Left colon (tissue), 2 donors: ENCODE results near the gene NUDT14. TPM values are rescaled to one million over a fixed set of nuclear protein-coding genes. Genes with fewer than 3 reads are reported as not detected.

Experiments
- ATAC-seq: fragments of 200-7000 bp; cut with Tn5 transposase; one replicate; pipeline ENCODE4 v1.9.1; 2020; ENCODE audit warnings: mild to moderate bottlenecking, moderate library complexity
- DNase-seq, 2 donors: peaks; one replicate each; pipeline ENCODE4 v3.0.0-alpha.2; 2020
- intact Hi-C, 2 donors: fragments of 100-400 bp; cut with DNase I in 1 of 2; cut with micrococcal nuclease in 1 of 2; formaldehyde crosslinking; loops; one replicate each; pipeline versions ENCODE4 v1.11.2 to v1.14.0; 2022; cut with DNase I, micrococcal nuclease
- total RNA-seq, 2 donors: library from RNA; stranded (reverse); fragmentation: NEBNext Ultra II Directional; extraction: Animal tissue kit (Norgen Biotek cat#: 25700); gene quantifications; one replicate each; pipeline ENCODE4 v1.2.1, GENCODE V29; 2021
- donor health status: DM: no; HTN: no; CAD: no.
- donor health status: DM: yes; HTN: yes; CAD: no.

NUDT14 gene
- total RNA-seq, 2 donors from 2014 or later, result 45.6 to 56.8 TPM

DNA sequence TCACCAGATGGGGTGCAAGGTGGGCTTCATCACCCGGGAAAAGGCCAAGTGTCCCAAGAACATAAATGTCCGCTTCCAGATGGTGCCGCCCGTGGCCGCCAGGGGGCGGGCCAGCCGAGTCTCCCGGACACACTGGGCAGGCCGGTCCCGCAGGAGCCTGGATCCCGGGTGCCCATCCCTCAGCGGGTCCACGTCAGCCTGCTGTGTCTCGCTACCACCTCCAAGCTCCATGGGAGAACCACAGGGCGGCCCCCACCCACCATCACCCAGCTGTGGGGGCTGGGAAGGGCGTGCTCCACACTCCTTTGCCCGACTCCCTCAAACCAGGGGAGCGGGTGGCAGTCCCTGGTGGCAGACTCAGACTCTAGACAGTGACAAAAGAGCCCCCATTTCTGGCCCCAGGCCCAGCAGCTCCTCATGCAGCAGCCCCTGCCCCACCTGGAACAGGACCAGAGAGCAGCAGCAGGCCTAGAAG is 22.0 kb upstream of the NUDT14 start:
- intact Hi-C loops, result loop anchor here in 1 of 2 donors (5.0 to 10.0 kb wide), 2 partner anchors 82 to 144 kb away; no protein-coding TSS in a partner anchor
- peak; percentile 61 for ATAC-seq
- peak; percentile 61 to 79 for DNase-seq

GRCh38 chr14:105201925-105202513 is 20.9 kb upstream of the NUDT14 start:
- DNase-seq (no peak), ATAC-seq (no peak)

DNA sequence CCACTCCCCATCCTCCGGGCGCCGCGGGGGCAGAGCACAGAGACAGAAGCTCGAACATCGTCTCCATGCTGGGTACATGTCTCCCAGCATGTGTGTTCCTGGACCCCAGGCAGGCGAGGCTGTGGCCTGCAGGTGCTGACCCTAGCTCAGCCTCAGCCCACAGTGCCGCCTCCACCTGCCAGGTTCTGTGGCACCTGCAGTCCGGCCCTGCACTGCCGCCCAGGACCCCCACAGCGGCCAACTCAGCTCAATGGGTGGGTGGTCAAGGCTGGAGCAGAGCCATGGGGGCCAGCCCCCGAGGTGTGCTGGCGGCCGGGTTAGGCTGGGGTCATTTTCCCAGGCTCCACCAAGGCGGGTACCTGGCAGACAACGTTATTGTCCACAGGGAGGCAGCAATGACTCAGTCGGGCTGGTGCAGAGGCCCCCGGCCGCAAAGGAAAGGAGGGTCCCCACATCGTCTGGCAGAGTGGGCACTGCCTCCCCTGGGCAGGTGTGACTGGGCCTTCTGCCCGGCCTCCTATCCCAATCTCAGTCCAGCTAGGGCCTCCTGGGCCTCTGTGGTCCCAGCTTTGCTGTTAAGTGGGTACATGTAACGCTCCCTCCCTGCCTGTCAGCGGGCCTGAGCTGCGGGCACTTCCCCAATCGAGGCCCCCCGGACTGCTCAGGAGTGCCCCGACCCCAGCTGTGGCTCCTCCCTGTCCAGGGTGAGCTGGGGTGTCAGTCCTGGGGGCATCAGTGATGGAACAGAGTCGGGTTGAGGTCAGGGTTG is 20.2 kb upstream of the NUDT14 start:
- DNase-seq (no peak), ATAC-seq (no peak)
- intact Hi-C loops, result loop anchor here in 1 of 2 donors (5.0 to 10.0 kb wide), 2 partner anchors 83 to 146 kb away; no protein-coding TSS in a partner anchor

More at GRCh38 chr14:105201925-105202513, 20.9 kb upstream of the NUDT14 start:
- intact Hi-C loops, result loop anchor here in 1 of 2 donors (5.0 to 10.0 kb wide), 2 partner anchors 83 to 145 kb away; no protein-coding TSS in a partner anchor

DNA sequence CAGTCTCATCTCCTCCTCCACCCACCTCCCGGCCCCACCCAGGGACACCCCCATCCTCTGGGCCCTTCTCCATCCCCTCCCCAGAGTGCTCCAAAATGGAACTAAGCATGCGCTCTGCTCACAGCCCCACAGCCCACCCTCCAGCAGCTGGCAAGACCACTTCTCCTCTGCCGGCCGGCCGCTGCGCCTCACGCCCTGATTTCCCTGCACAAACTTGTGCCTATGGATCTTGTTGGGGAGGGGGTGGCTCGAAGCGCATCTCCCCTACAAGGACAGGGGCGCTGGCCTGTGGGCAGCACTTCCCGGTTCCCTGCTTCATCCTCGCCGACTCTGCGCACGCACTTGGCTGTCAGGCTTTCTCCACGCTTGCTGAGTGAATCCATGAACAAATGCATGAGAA is 19.5 kb upstream of the NUDT14 start:
- intact Hi-C loops, result loop anchor here in 1 of 2 donors (5.0 to 10.0 kb wide), 2 partner anchors 84 to 147 kb away; no protein-coding TSS in a partner anchor
- no peak for DNase-seq
- ATAC-seq, result no peak

- intact Hi-C loops, result loop anchor here in 1 of 2 donors (5.0 to 10.0 kb wide), 2 partner anchors 85 to 147 kb away; no protein-coding TSS in a partner anchor
- DNase-seq, result no peak
- no peak for ATAC-seq
These were observed 19.0 kb upstream of the NUDT14 start for GRCh38 chr14:105200074-105200473.

DNA sequence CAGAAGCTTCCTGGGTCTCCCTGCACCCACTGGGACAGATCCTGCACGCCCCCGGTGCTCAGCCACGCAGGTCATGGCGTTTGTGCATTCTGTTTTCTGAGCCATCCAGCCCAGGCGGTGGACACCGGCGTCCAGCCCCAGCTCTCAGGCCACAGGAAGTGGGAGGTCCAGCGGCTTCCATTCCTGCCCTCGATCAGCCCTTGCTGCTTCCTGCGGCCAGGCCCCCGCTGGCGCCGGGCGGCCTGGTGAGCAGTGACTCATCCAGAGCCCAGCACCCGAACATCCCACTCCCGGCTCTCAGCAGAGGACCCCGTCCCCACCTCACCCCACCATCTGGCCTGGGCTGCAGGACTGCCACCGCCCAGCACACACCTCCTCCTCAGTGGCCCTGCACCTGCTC is 18.0 kb upstream of the NUDT14 start:
- intact Hi-C loops, result no loop called here
- DNase-seq, result no peak
- ATAC-seq, result no peak

DNA sequence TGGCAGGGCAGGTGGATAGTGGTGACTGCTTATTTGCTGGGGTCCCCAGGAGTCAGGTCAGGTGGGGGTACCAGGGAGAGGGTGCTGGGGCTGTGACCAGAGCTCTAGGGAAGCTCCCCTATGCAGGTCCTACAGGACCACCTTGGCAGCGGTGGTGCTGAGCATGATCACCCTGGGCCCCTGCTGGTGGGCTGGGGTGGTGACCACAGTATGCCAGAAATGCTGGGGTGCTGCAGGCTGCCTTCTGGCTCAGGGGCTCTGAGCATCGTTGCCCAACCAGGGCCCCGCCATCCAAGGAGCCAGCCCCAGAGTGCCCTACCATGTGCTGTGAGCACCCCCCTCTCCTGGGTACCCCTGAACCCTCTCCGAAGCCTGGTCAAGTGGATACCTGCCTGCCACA is 17.5 kb upstream of the NUDT14 start:
- DNase-seq (no peak), ATAC-seq (no peak)
- intact Hi-C loops, result no loop called here

- DNase-seq (no peak), ATAC-seq (no peak)
- intact Hi-C loops, result no loop called here
These were observed 16.1 kb upstream of the NUDT14 start for GRCh38 chr14:105197211-105197641.

GRCh38 chr14:105196265-105196960 is 15.3 kb upstream of the NUDT14 start:
- DNase-seq, result no peak
- ATAC-seq, result peak; percentile 15
- intact Hi-C loops, result no loop called here

GRCh38 chr14:105195522-105196264 is 14.6 kb upstream of the NUDT14 start:
- ATAC-seq (no peak), DNase-seq (no peak)
- intact Hi-C loops, result no loop called here

GRCh38 chr14:105195051-105195450 is 13.9 kb upstream of the NUDT14 start:
- DNase-seq (no peak), ATAC-seq (no peak)
- intact Hi-C loops, result no loop called here

DNA sequence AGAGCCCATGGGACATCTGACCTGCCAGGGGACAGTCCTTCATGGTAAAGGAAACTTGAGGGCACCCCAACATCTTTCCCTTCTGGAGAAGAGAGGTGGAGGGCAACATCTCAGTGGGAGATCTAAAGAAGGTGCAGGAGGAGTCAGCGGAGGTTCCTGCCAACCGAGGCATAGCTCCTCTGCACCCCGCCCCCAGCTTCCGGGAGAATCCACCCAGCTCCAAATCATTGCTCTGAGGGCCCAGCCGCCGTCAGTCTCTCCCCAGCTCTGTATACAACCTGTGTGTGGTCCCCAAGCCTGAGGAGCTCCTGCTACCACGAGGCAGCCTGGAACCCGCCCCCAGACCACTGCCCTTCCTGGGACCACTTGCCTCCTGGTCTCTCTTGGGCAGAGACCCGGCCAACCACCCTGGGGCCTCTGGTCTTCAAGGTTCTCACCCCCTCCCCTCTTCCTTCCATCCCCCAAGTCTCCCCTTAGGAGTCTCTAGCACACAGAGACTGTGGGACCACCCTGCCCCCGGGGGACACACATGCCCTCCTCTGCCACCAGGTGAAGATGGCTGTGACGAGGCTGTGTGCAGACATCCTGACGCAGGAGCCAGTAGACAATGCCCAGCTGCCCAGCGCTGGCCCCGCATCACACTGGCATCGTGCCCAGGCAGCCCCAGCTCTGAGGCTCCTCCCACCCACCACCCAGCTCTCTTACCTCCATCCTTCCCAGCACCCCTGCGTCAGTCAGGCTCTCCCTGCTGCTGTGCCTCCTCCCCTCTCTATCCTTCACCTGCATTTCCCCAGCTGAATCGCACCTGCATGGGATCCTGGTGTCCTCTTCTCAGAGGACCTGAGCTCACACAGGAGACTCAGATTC is 13.0 kb upstream of the NUDT14 start:
- ATAC-seq (peak; percentile 27), DNase-seq (no peak)
- intact Hi-C loops, result no loop called here

GRCh38 chr14:105192866-105193731 is 12.0 kb upstream of the NUDT14 start:
- ATAC-seq (no peak), DNase-seq (no peak)
- intact Hi-C loops, result no loop called here

DNA sequence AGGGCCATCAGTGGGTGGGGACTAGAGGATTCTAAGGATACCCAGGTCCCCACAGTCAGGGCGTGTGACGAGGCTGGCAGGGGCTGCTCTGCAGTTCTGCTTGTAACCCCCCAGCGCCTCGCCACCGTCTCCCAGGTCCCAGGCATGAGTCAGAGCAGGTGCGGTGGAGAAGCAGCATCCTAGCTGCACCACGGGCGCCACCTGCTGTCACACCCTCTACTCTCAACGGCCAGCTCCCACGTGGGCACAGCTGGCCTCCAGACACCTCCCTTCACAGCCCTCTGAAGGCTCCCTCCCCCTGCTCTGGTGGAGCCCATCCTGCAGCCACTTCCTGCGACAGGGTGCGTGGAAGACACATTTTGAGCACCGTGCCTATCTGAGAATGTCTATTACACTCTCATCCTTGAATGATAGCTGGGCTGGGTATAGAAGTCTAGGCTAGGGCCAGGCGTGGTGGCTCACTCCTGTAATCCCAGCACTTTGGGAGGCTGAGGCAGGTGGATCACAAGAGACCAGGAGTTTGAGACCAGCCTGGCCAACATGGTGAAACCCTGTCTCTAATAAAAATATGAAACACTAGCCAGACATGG is 6.9 kb upstream of the NUDT14 start:
- DNase-seq, result peak in 1 of 2 donors; percentile 79
- ATAC-seq, result peak; percentile 87
- intact Hi-C loops, result no loop called here

DNA sequence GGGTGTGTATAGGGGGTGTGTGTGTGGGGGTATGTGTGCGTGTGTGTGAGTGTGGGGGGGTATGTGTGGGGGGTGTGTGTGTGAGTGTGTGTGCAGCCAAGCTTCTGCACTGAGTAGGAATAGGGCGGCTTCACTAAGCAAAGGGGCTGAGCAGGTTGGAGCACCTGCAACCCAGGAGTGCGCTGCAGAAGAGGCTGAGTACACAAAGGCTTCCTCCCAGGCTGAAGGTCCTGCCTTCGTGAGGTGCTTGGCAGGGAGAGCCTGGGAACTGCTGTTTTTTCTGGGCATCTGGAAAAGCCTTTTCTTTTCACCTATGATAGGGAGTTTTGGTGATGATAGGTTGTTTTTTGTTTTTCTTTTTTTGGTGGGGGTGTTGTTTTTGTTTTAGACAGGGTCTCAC is 6.0 kb upstream of the NUDT14 start:
- intact Hi-C loops, result no loop called here
- DNase-seq (no peak), ATAC-seq (peak; percentile 31)

- intact Hi-C loops, result no loop called here
- DNase-seq (no peak), ATAC-seq (no peak)
These were observed 4.9 kb upstream of the NUDT14 start for GRCh38 chr14:105185973-105186372.

- DNase-seq (no peak), ATAC-seq (no peak)
- intact Hi-C loops, result no loop called here
These were observed 3.9 kb upstream of the NUDT14 start for GRCh38 chr14:105185001-105185400.
